Neural cell (in vitro differentiated cells): Measurements from ENCODE around the gene KIF1C. TPM values are rescaled to one million over a fixed set of nuclear protein-coding genes. Genes with fewer than 3 reads are reported as not detected.

Experiments used
- H2AFZ ChIP-seq: fragments of 200-600, 300-800 bp; sonication (generic), shearing (Covaris generic); 2 replicates; pipeline ENCODE4 v1.6.0; 2014; ENCODE audit warnings: low read depth, mild to moderate bottlenecking, antibody characterized with exemption, low read length, moderate library complexity
- H3F3A ChIP-seq: fragments of 200-600 bp; shearing (Covaris generic); 2 replicates; pipeline ENCODE4 v1.6.1; 2016; ENCODE audit warnings: mild to moderate bottlenecking, moderate library complexity, mixed read lengths, antibody characterized with exemption, low read length; ENCODE audit not compliant: insufficient read depth, poor library complexity, severe bottlenecking
- H3K27ac ChIP-seq: fragments of 200-600, 300-800 bp; sonication (generic), shearing (Covaris generic); 2 replicates; pipeline ENCODE4 v1.5.1; 2014; ENCODE audit warnings: mild to moderate bottlenecking, low read length, moderate library complexity
- H3K27me3 ChIP-seq: fragments of 300-800, 200-600 bp; sonication (generic), shearing (Covaris generic); 2 replicates; pipeline ENCODE4 v1.6.0; 2014; ENCODE audit warnings: mild to moderate bottlenecking, low read depth, low read length, moderate library complexity; ENCODE audit not compliant: insufficient read depth
- H3K36me3 ChIP-seq: fragments of 300-800, 200-600 bp; sonication (generic), shearing (Covaris generic); 2 replicates; pipeline ENCODE4 v1.5.1; 2014; ENCODE audit warnings: mild to moderate bottlenecking, antibody characterized with exemption, low read length, moderate library complexity; ENCODE audit not compliant: insufficient read depth
- H3K4me2 ChIP-seq: fragments of 300-800, 200-600 bp; sonication (generic), shearing (Covaris generic); 2 replicates; pipeline ENCODE4 v1.6.0; 2014; ENCODE audit warnings: mild to moderate bottlenecking, low read length
- H3K4me3 ChIP-seq: fragments of 300-800, 200-600 bp; sonication (generic), shearing (Covaris generic); 2 replicates; pipeline ENCODE4 v1.5.1; 2014; ENCODE audit warnings: mild to moderate bottlenecking, low read length, moderate library complexity
- H3K79me2 ChIP-seq: fragments of 200-600 bp; shearing (Covaris generic); replicated peaks from 2 replicates; pipeline ENCODE4 v1.6.0; 2014; ENCODE audit warnings: mild to moderate bottlenecking, low read length, moderate library complexity; ENCODE audit not compliant: insufficient read depth
- H3K9ac ChIP-seq: fragments of 300-800, 200-600 bp; sonication (generic), shearing (Covaris generic); 2 replicates; pipeline ENCODE4 v1.6.1; 2016; ENCODE audit warnings: mild to moderate bottlenecking, low read length, mixed read lengths
- H3K9me2 ChIP-seq: fragments of 200-600 bp; shearing (Covaris generic); 2 replicates; pipeline ENCODE4 v1.6.1; 2016; ENCODE audit warnings: mild to moderate bottlenecking, low read length, mixed read lengths; ENCODE audit not compliant: insufficient read depth
- H3K9me3 ChIP-seq: fragments of 200-600, 300-800 bp; sonication (generic), shearing (Covaris generic); 2 replicates; pipeline ENCODE4 v1.6.1; 2016; ENCODE audit warnings: mild to moderate bottlenecking, mixed run types, low read length, moderate library complexity, mixed read lengths
- H4K20me1 ChIP-seq: fragments of 200-600 bp; shearing (Covaris generic); 2 replicates; pipeline ENCODE4 v1.6.1; 2016; ENCODE audit warnings: mild to moderate bottlenecking, mixed run types; ENCODE audit not compliant: insufficient read depth
- CTCF ChIP-seq: fragments of 450-650 bp; IDR thresholded peaks from 2 replicates; pipeline ENCODE4 v1.5.1; 2014; ENCODE audit warnings: antibody characterized with exemption, mild to moderate bottlenecking, moderate library complexity; ENCODE audit not compliant: poor library complexity, severe bottlenecking
- EP300 ChIP-seq: fragments of 450-650 bp; conservative IDR thresholded peaks from 2 replicates; pipeline ENCODE4 v1.6.1; 2014; ENCODE audit warnings: antibody characterized with exemption, mild to moderate bottlenecking, moderate library complexity; ENCODE audit not compliant: poor library complexity, severe bottlenecking
- EZH2 ChIP-seq: fragments of 200-600, 300-800 bp; shearing (Covaris generic), sonication (generic); IDR thresholded peaks from 2 replicates; pipeline ENCODE4 v1.6.1; 2014; ENCODE audit warnings: antibody characterized with exemption, low read length, borderline replicate concordance, mild to moderate bottlenecking; ENCODE audit not compliant: insufficient read depth, poor library complexity, severe bottlenecking
- MXI1 ChIP-seq: fragments of 450-650 bp; conservative IDR thresholded peaks from 2 replicates; pipeline ENCODE4 v1.6.1; 2014; ENCODE audit warnings: antibody characterized with exemption, mild to moderate bottlenecking; ENCODE audit not compliant: poor library complexity, severe bottlenecking
- POLR2AphosphoS5 ChIP-seq: IDR thresholded peaks from 2 replicates; pipeline ENCODE4 v1.6.1; 2012
- RAD21 ChIP-seq: fragments of 450-650 bp; conservative IDR thresholded peaks from 2 replicates; pipeline ENCODE4 v1.6.1; 2014; ENCODE audit warnings: antibody characterized with exemption, mild to moderate bottlenecking, moderate library complexity
- REST ChIP-seq: IDR thresholded peaks from 2 replicates; pipeline ENCODE4 v1.6.1; 2012; ENCODE audit warnings: borderline replicate concordance
- SMC3 ChIP-seq: fragments of 450-650 bp; conservative IDR thresholded peaks from 2 replicates; pipeline ENCODE4 v1.6.1; 2014; ENCODE audit warnings: antibody characterized with exemption, mild to moderate bottlenecking, moderate library complexity; ENCODE audit not compliant: poor library complexity
- TAF1 ChIP-seq: IDR thresholded peaks from 2 replicates; pipeline ENCODE4 v1.6.1; 2012; ENCODE audit warnings: low read depth
- polyA plus RNA-seq: library from polyadenylated mRNA; depleted of rRNA; stranded (reverse); fragments of >200 nt; gene quantifications from 2 replicates; pipeline ENCODE4 v1.2.3, GENCODE V29; 2014

KIF1C gene
- polyA plus RNA-seq, 1 donor from 2014 or later = 8.3 TPM

- TF ChIP-seq TAF1 (no peak), POLR2AphosphoS5 (no peak), EP300 (no peak), REST (no peak), SMC3 (no peak), RAD21 (no peak), MXI1 (no peak), EZH2 (no peak), CTCF (no peak)
Measured at GRCh38 chr17:4950075-4950745, 47.5 kb upstream of the KIF1C start.

GRCh38 chr17:4950746-4951204 lies 47.0 kb upstream of the KIF1C start, which contains the start of gene ENO3:
TSS of gene ENO3 (plus strand) at chr17:4951119. CDS start at chr17:4951830, 711 bp downstream.
- no peak within 1 kb of the TSS for H3K9ac ChIP-seq
- no peaks in the 10 kb centered on the region for H3K9me2 ChIP-seq
- H3F3A ChIP-seq = no peaks in the 10 kb centered on the region
- H3K36me3 ChIP-seq = no peaks in the 10 kb centered on the region
- H2AFZ ChIP-seq = no peak within 1 kb of the TSS
- H3K9me3 ChIP-seq = no peaks in the 10 kb centered on the region
- no peak within 1 kb of the TSS for H3K4me3 ChIP-seq
- TF ChIP-seq CTCF = no peak
- no peak for TF ChIP-seq MXI1
- no peak for TF ChIP-seq REST
- TF ChIP-seq RAD21 = no peak
- no peak for TF ChIP-seq POLR2AphosphoS5
- TF ChIP-seq SMC3 = no peak
- TF ChIP-seq TAF1 = no peak
- no peak for TF ChIP-seq EP300
- no peak for TF ChIP-seq EZH2
- H3K79me2 ChIP-seq = peaks cover 2% of the 10 kb centered on the region
- no peak within 1 kb of the TSS for H3K27ac ChIP-seq
- peaks cover 3% of the 10 kb centered on the region for H3K27me3 ChIP-seq
- H3K4me2 ChIP-seq = no peak within 1 kb of the TSS
- no peaks in the 10 kb centered on the region for H4K20me1 ChIP-seq

More at GRCh38 chr17:4950075-4950745, 47.5 kb upstream of the KIF1C start:
- Histone ChIP-seq H3F3A (no peaks in the 10 kb centered on the region), H2AFZ (no peak overlapping the region), H3K4me3 (no peak overlapping the region), H3K27ac (no peak overlapping the region), H3K79me2 (peaks cover 4% of the 10 kb centered on the region), H3K4me2 (no peak overlapping the region), H3K9me3 (no peaks in the 10 kb centered on the region), H3K36me3 (no peaks in the 10 kb centered on the region), H4K20me1 (no peaks in the 10 kb centered on the region), H3K9me2 (no peaks in the 10 kb centered on the region), H3K27me3 (peaks cover 3% of the 10 kb centered on the region), H3K9ac (no peak overlapping the region)
